NCI-H1092 treated with DMSO at 0.1 percent for 48 hours (cell line): Measurements from ENCODE around the gene SMOC2.
"Not testable (repeated sequence)": the region's sequence is repeated elsewhere in the genome, so short reads cannot be mapped to it uniquely, and the experiment has no call there.

Source experiments
- DNase-seq: peaks from one replicate; lab custom pipeline; 2025; lab: John Stamatoyannopoulos, UW

Gene SMOC2

GRCh38 chr6:168603234-168603633, 162.2 kb downstream of the SMOC2 start:
- no peak for DNase-seq

GRCh38 chr6:168605964-168606363, 165.0 kb downstream of the SMOC2 start:
- no peak for DNase-seq

DNA sequence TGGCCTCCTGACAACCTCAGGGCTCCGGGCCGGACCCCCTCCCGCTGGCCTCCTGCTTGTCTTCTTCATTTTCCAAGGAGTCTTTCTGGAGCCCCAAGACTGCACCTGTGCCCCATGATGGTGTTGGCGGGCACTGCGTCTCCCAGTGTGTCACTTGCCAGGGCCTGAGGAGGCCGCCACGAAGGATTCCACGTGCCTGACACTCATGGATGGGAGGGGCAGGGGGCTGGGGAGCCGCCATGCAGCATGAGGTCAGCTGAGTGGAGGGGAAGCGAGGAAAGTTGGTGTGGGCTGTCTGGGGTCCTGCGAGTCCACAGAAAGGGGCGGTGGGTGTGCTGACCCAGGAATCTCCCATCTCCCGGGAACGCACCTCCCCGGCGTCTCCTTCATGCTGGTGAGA, 165.7 kb downstream of the SMOC2 start:
- no peak for DNase-seq

DNA sequence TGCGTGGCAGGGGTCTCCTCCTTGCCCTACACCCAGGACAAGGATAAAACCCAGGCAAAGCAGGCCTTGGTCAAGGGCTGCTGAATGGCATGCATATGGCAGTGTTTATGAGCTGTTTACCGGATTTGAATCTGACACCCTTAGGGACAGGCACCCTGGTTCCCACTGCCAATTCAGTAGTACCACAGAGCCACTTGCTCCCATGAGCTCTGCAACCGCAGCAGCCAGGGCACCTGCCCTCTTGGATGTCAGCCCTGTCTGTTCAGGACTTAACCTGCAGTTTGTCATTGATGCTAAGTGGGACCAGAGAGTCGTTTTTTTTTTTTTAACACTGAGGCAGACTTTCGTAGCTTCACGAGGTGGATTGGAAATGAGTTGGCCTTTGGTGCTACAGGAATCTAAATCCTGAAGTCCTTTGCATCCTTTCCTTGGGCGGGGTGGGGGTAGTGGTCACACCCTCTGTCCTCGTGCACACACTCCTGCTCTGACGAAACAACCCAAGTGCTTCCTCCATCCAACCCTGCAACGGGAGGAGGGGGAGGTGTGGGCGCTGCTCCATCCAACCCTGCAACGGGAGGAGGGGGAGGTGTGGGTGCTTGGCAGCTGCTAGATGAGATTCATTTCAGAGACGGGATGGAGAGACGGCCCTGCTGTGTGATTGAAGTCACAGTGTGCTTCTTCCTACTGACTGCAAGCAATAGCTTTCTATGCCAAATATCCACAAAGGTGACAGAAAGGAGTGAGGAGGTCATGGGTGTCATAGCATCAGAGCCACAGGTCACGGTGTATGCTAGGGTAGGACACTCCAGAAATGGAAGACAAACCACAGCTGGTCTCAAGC, 166.5 kb downstream of the SMOC2 start:
- peak; percentile 79 for DNase-seq

DNA sequence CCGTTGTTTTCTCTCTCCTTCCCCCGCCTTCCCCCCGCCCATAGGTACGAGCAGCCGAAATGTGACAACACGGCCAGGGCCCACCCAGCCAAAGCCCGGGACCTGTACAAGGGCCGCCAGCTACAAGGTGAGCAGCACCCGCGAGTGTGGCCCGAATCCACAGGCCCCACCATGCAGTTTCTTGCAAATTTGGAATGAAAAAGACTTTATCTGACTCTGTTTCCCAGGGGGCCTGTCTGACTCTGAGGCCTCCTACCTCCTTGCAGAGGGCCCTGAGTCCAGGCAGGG, 167.1 kb downstream of the SMOC2 start:
- no peak for DNase-seq

DNA sequence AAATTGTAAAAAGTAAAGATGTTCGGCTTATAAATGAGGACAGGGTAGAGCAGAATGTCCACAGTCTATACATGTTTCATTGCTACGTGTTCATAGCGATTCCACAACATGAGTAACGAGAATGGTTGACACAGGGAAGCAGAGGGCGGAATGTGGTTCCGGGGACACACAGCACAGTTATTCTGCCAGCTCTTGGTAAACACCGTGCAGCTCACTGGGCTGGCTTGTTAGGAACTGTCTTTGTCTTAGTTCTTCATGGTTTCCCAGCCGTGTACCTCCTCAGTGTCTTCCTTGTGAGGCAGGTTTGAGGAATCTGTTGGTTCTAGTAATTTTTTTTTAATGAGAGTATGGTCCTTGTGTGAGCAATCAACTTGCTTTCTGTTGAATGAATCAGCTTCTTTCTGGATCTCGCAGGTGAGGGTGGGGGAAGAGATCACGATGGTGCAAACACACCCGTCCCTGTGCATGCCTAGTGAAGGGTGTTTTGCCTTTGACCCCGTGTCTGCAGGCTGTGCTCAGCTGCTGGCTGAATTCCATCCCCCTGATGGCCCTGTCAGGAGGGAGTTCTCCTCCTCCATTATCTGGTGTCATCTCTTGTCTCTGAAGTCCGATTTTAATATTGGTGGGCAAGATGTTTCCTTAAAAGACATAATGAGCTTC, 168.2 kb downstream of the SMOC2 start:
- DNase-seq: no peak

- DNase-seq: no peak
Observed at GRCh38 chr6:168609914-168610490, 169.0 kb downstream of the SMOC2 start.

GRCh38 chr6:168610966-168611365, 170.0 kb downstream of the SMOC2 start:
- DNase-seq: not testable (repeated sequence)

- no peak for DNase-seq
Observed at GRCh38 chr6:168611691-168612090, 170.7 kb downstream of the SMOC2 start.

- DNase-seq: no peak
Observed at GRCh38 chr6:168612586-168612985, 171.6 kb downstream of the SMOC2 start.

- DNase-seq: peak; percentile 52
Observed at GRCh38 chr6:168615837-168616236, 174.9 kb downstream of the SMOC2 start.

DNA sequence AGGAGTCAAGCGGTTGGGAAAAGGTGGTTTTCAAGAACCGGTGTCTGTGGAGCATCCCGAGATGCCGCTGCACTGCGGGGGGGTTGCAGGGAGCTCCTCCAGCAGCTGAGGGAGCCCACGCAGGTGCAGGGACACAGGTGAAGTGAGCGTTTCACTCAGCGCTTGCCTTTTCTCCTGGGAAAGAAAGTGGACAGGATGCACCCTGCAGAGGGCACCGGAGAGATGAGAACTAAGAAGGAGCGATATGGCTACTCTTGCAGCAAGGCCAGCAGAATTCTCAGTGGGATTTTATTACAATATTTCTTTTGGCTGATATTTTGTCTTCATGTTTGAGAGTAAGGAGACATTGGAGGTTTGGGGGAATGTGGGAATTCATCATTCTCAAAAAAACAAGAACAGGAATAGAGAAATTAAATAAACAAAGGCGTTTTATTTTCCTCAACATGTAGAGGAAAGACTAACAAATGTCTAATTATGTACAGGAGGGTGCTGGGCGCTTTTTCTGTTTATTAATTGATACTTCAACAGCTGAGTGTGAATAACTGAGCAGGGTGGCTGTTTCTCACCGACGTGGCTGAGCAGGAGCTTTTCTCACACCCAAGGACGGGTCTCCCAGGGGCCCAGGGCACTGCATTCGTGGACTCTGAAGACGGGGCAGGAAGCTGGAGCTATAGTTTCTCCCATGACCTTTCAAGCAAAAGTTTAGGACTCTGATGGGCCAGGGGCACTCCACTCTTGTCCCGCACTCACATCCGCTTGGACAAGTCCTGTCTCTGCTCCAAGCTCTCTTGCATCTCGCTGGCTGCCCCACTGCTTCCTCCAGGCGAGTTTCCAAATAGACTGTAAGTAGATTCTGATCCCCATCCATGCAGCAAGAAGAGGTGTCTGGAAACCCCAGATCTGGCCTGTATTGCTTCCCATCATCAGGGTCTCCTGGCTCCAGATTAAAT, 176.1 kb downstream of the SMOC2 start:
- DNase-seq: peak; percentile 46

DNA sequence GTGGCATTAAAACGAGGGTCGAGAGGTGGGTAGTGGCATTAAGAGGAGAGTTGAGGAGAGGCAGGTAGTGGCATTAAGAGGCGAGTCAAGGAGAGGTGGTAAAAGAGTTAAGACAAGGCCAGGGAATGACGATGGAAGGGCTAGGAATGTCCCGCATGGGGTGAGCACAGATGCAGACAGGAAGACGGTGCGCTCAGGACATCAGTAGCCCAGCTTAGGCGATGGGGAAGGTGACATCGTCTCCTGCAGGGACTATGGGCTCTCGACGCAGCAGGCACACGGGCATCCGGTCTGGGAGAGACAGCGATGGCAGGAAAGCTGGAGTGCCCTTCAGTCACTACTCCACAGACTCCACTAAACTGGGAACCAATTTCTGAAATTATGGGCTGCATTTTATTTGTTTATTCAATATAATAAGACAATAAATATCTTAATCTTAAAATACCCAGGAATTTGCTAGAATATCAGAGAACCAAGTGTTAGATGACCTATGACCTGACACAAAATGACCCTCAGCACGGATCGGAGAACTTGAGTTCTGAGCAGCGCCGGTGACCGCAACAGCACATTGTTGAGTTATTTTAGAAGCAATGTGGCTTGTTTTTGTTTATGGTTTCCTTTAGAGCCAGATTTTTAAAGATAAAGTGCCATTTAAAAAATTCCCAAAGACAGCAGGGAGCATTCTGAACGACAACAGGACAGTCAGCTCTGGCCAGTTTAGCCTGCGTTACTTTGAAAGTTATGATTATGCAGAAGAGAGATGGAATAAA, 177.7 kb downstream of the SMOC2 start:
- DNase-seq: no peak

GRCh38 chr6:168619560-168620314, 178.8 kb downstream of the SMOC2 start:
- no peak for DNase-seq

GRCh38 chr6:168620578-168620977, 179.6 kb downstream of the SMOC2 start:
- DNase-seq: no peak

DNA sequence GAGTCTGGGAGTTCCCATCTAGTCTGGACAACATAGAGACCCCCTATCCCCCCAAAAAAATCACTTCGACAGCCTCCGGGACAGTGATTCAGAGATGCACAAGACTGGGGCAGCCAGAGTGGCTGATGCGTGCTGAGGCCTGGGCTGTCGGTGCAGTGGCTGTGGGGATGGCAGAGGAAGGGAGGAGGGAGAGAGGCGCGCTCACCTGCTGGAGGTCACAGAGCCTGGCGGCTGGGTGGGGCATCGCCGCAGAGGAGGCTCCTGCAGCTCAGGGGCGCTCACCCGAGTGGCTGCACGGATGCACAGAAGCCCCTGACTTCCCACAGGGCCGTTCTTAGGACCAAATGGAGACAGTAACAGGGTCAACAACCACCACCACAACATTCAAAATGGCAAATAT, 182.8 kb downstream of the SMOC2 start:
- DNase-seq: no peak

DNA sequence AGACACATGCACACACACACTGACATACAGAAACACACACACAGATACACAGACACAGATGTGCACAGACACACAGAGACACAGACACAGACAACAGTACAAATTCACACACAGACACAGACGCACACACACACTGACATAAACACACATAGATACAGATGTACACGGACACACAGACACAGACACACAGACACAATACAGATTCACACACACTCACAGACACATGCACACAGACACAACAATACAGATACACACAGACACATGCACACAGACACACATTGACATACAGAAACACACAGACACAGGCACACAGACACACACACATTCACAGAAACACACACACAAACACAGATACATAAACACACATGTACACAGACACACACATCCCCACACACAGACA, 183.6 kb downstream of the SMOC2 start:
- no peak for DNase-seq

GRCh38 chr6:168624948-168625347, 184.0 kb downstream of the SMOC2 start:
- DNase-seq: no peak

- no peak for DNase-seq
Observed at GRCh38 chr6:168625602-168626001, 184.6 kb downstream of the SMOC2 start.

DNA sequence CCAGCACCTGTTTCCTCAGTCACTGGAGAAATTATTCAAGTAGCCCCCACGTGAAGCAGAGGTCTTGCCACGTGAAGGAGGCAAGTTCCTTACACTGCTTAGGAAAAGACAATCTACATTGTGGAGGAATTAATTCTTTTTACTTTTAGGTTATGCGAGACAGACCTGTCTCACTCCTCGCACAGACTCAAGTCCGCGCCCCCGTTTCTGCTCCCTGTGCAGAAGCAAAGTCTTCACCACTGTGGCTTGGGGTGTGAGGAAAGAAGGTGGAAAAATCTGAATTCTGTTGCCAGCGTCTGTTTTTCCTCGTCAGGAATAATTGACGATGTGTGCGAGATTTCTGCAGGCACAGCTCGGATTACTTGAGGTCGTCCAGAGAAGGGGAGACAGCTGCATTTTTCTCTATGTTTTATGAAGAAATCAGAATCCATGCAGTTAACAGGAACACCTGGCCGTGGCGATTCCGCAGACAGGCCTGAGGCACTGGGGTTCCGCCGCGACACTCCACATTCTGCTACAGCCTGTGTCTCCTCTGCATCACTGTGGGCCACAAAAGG, 185.1 kb downstream of the SMOC2 start:
- DNase-seq: no peak
